Activated naive CD4-positive, alpha-beta T cell treated with anti-CD3 and anti-CD28 coated beads, Interleukin-2, amount 50 U/mL, for 16 hours (primary cell): ENCODE data around the gene KLHL21.

ENCODE experiments used
- DNase-seq: peaks from one replicate; pipeline ENCODE4 v3.0.0-alpha.2; 2020

The KLHL21 gene

GRCh38 chr1:6546326-6546725, 56.3 kb downstream of the KLHL21 start:
- DNase-seq: no peak

GRCh38 chr1:6545276-6546112, 57.2 kb downstream of the KLHL21 start:
- DNase-seq: no peak

GRCh38 chr1:6544831-6545230, 57.8 kb downstream of the KLHL21 start:
- DNase-seq: no peak
